ENCODE data around the gene RFESD. TPM values are rescaled to one million over a fixed set of nuclear protein-coding genes. Genes with fewer than 3 reads are reported as not detected.

RFESD gene
- total and polyA plus RNA-seq, 2 of the 8 experiments (the other 6 are each of a cell fraction or from before 2014, with no cell fraction given): 1.7 to 2.0 TPM

DNA sequence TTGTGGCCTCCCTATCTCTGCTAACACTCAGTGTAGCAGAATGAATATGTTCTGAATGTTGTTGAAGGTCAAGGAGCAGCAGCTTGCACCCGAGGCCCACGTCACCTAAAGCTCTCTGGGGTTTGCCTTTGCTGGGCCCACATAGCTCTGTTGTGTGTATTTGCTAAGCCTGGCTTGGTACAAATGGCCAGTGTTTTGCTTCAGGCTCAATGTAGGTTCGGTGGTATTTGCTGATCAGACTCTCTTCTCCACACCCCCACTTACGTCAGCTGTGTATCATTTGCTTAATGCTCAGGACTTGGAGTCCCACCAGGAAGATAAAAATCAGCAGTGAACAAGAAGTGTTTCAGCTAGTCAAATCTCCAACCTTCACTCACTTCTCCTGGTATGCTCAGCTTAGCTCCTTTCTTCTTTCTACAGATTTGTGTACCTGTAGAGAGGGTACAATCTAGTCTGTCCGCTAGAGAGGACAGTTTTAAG, 4.8 kb upstream of the RFESD start:
- H4K5ac ChIP-seq (ENCODE audit: insufficient read length, low read depth, low read length): no peak overlapping the region
- no peak overlapping the region for H3K27ac ChIP-seq (ENCODE audit: low read depth, low read length)
- H3K23me2 ChIP-seq (ENCODE audit: low read depth, low read length): peaks cover 2% of the 10 kb centered on the region; the same call in 1 of the 2 replicates
- no peak overlapping the region for H3K18ac ChIP-seq (ENCODE audit: extremely low read depth, low read length)
- H3K9me3 ChIP-seq (ENCODE audit: insufficient read depth in 2 of 2, low read depth in 1 of 2, low read length in 1 of 2): no peaks in the 10 kb centered on the region
- no peak overlapping the region for H3K23ac ChIP-seq (ENCODE audit: insufficient read length)
- POLR2A ChIA-PET (ENCODE audit: partially characterized antibody): no interaction called here
- no peaks in the 10 kb centered on the region for H3K4me1 ChIP-seq (replicated peaks in 1 of 4; ENCODE audit: control insufficient read depth in 3 of 4, insufficient read depth in 4 of 4, low read length in 3 of 4)
- H2AFZ ChIP-seq (ENCODE audit: low read length): no peak overlapping the region
- no peak overlapping the region for H2BK20ac ChIP-seq (ENCODE audit: low read length)
- no peak overlapping the region for H3K4me2 ChIP-seq (ENCODE audit: insufficient read depth in 1 of 2, low read depth in 2 of 2, low read length in 2 of 2)
- H4K8ac ChIP-seq (ENCODE audit: extremely low read depth, insufficient read depth, low read length): no peak overlapping the region
- H3K36me3 ChIP-seq (ENCODE audit: control insufficient read depth in 2 of 4, insufficient read depth in 4 of 4, low read length in 3 of 4): no peaks in the 10 kb centered on the region
- no peak overlapping the region for H2BK12ac ChIP-seq (ENCODE audit: low read depth, low read length)
- H3K4me3 ChIP-seq (ENCODE audit: extremely low read depth in 1 of 4, insufficient read depth in 2 of 4, low read depth in 3 of 4, low read length in 4 of 4): no peak overlapping the region
- no peak overlapping the region for H3K9ac ChIP-seq (replicated peaks in 1 of 4; ENCODE audit: extremely low read depth in 1 of 4, low read depth in 3 of 4, low read length in 3 of 4)
- CTCF ChIA-PET (ENCODE audit: partially characterized antibody): interaction anchor here (0.7 to 6.4 kb wide), 7 partner anchors 9 to 212 kb away, joined by 3 to 32 read pairs (median 5); no protein-coding TSS in a partner anchor
- TF ChIP-seq NRF1 (IDR thresholded peaks at IDR 0.05; ENCODE audit: low read depth, low read length): no peak
- TF ChIP-seq POLR2A (IDR thresholded peaks at IDR 0.05; ENCODE audit: control extremely low read depth in 1 of 2, low read depth in 2 of 2, low read length in 2 of 2): no peak
- no peak for TF ChIP-seq TAF7 (optimal IDR thresholded peaks at IDR 0.05; ENCODE audit: borderline replicate concordance, low read depth, low read length)
- no peak for TF ChIP-seq PHF8 (conservative IDR thresholded peaks at IDR 0.05; ENCODE audit: low read depth, low read length)
- no peak for TF ChIP-seq MAFK (IDR thresholded peaks at IDR 0.05; ENCODE audit: low read depth, low read length)
- no peak for TF ChIP-seq BACH1 (IDR thresholded peaks at IDR 0.05; ENCODE audit: low read length)
- TF ChIP-seq BRCA1 (IDR thresholded peaks at IDR 0.05; ENCODE audit: low read depth, low read length): no peak
- no peak for TF ChIP-seq SP1 (IDR thresholded peaks at IDR 0.05; ENCODE audit: low read depth, low read length)
- no peak for TF ChIP-seq HDAC2 (IDR thresholded peaks at IDR 0.05; ENCODE audit: borderline replicate concordance in 1 of 2, low read depth in 2 of 2, low read length in 2 of 2)
- H4K91ac ChIP-seq (replicated peaks; ENCODE audit: insufficient read length, low read length): no peak overlapping the region
- FAIRE-seq: no peak
- no peak overlapping the region for H2BK5ac ChIP-seq (ENCODE audit: low read depth, low read length)
- H3K56ac ChIP-seq (replicated peaks; ENCODE audit: insufficient read length, low read depth, low read length): no peak overlapping the region
- no peaks in the 10 kb centered on the region for H3K79me2 ChIP-seq (ENCODE audit: control insufficient read depth in 1 of 2, insufficient read depth in 2 of 2, low read length in 2 of 2)
- no peaks in the 10 kb centered on the region for H3K27me3 ChIP-seq (replicated peaks in 1 of 4; ENCODE audit: control insufficient read depth in 3 of 4, extremely low read depth in 1 of 4, insufficient read depth in 3 of 4, low read length in 3 of 4)
- H2AK5ac ChIP-seq (ENCODE audit: low read depth, low read length): no peak overlapping the region
- H2BK120ac ChIP-seq (replicated peaks; ENCODE audit: low read depth, low read length): no peak overlapping the region
- 89% methylated on average over 5 of the region's 5 CpGs; no CpG with 5 or more reads in 1 of the 2 experiments for WGBS, 2 experiments (ENCODE audit: extremely low coverage in 1 of 2, insufficient coverage in 1 of 2, insufficient read length in 1 of 2, insufficient replicate concordance in 2 of 2, low coverage in 1 of 2, low lambda C conversion rate in 2 of 2, missing lambda C conversion rate in 1 of 2)
- no peak overlapping the region for H2BK15ac ChIP-seq (ENCODE audit: low read length)
- H3K4ac ChIP-seq (replicated peaks; ENCODE audit: insufficient read length, low read depth, low read length): no peak overlapping the region
- no peak overlapping the region for H3K14ac ChIP-seq (ENCODE audit: insufficient read length)
- DNase-seq (ENCODE audit: low read depth in 1 of 2, low spot score in 2 of 2): no peak
- H4K20me1 ChIP-seq (replicated peaks in 1 of 2; ENCODE audit: control insufficient read depth in 1 of 2, insufficient read depth in 2 of 2, low read length in 2 of 2): no peaks in the 10 kb centered on the region
- no peaks in the 10 kb centered on the region for H3K79me1 ChIP-seq (ENCODE audit: low read depth, low read length)

Measured in H1 (cell line).